Measurements from ENCODE around the gene CDC16.

CDC16 gene

GRCh38 chr13:114268344-114269280, 33.9 kb downstream of the CDC16 start:
- Histone ChIP-seq H3K9me3 (ENCODE audit: insufficient read depth, low read depth, low read length) (no peaks in the 10 kb centered on the region), H2AFZ (ENCODE audit: low read length) (no peak overlapping the region), H3K4me1 (ENCODE audit: insufficient read depth, low read length, poor library complexity, severe bottlenecking) (peaks cover 30% of the 10 kb centered on the region), H3K9ac (ENCODE audit: low read depth, low read length, poor library complexity, severe bottlenecking) (no peak overlapping the region), H3F3A (ENCODE audit: low read depth) (no peaks in the 10 kb centered on the region), H4K20me1 (ENCODE audit: insufficient read depth, low read length, poor library complexity, severe bottlenecking) (no peaks in the 10 kb centered on the region), H3K27me3 (ENCODE audit: insufficient read depth, low read length, poor library complexity, severe bottlenecking) (no peaks in the 10 kb centered on the region), H3K4me2 (ENCODE audit: low read depth, low read length, poor library complexity, severe bottlenecking) (no peak overlapping the region), H3K79me2 (ENCODE audit: insufficient read depth, low read length) (no peaks in the 10 kb centered on the region), H3K9me2 (replicated peaks; ENCODE audit: low read depth, low read length) (no peaks in the 10 kb centered on the region), H3K4me3 (ENCODE audit: low read length, poor library complexity, severe bottlenecking) (no peak overlapping the region), H3K36me3 (ENCODE audit: insufficient read depth, low read length) (peaks cover 54% of the 10 kb centered on the region; the same call in 1 of the 2 replicates)
- TF ChIP-seq CTCF (conservative IDR thresholded peaks at IDR 0.05; ENCODE audit: low read length), result no peak
- no peak for TF ChIP-seq EZH2phosphoT487 (IDR thresholded peaks at IDR 0.05; ENCODE audit: borderline replicate concordance)

- Histone ChIP-seq H3K36me3 (ENCODE audit: insufficient read depth, low read length) (peaks cover 54% of the 10 kb centered on the region; the same call in 1 of the 2 replicates), H3K9ac (ENCODE audit: low read depth, low read length, poor library complexity, severe bottlenecking) (no peak overlapping the region), H3K4me3 (ENCODE audit: low read length, poor library complexity, severe bottlenecking) (no peak overlapping the region), H3K4me1 (ENCODE audit: insufficient read depth, low read length, poor library complexity, severe bottlenecking) (peaks cover 25% of the 10 kb centered on the region), H3K9me3 (ENCODE audit: insufficient read depth, low read depth, low read length) (no peaks in the 10 kb centered on the region), H3K4me2 (ENCODE audit: low read depth, low read length, poor library complexity, severe bottlenecking) (no peak overlapping the region), H2AFZ (ENCODE audit: low read length) (no peak overlapping the region), H3K79me2 (ENCODE audit: insufficient read depth, low read length) (no peaks in the 10 kb centered on the region), H3K27me3 (ENCODE audit: insufficient read depth, low read length, poor library complexity, severe bottlenecking) (no peaks in the 10 kb centered on the region), H3F3A (ENCODE audit: low read depth) (no peaks in the 10 kb centered on the region), H3K9me2 (replicated peaks; ENCODE audit: low read depth, low read length) (no peaks in the 10 kb centered on the region), H4K20me1 (ENCODE audit: insufficient read depth, low read length, poor library complexity, severe bottlenecking) (no peaks in the 10 kb centered on the region)
- TF ChIP-seq EZH2phosphoT487 (IDR thresholded peaks at IDR 0.05; ENCODE audit: borderline replicate concordance) (no peak), CTCF (conservative IDR thresholded peaks at IDR 0.05; ENCODE audit: low read length) (no peak)
Observed at GRCh38 chr13:114269281-114269770, 34.6 kb downstream of the CDC16 start.

- Histone ChIP-seq H3K36me3 (ENCODE audit: insufficient read depth, low read length) (peaks cover 27% of the 10 kb centered on the region; the same call in 1 of the 2 replicates), H3K4me1 (ENCODE audit: insufficient read depth, low read length, poor library complexity, severe bottlenecking) (peaks cover 13% of the 10 kb centered on the region), H3K4me3 (ENCODE audit: low read length, poor library complexity, severe bottlenecking) (no peak overlapping the region), H2AFZ (ENCODE audit: low read length) (no peak overlapping the region), H3K9ac (ENCODE audit: low read depth, low read length, poor library complexity, severe bottlenecking) (no peak overlapping the region), H3K9me2 (replicated peaks; ENCODE audit: low read depth, low read length) (no peaks in the 10 kb centered on the region), H3K9me3 (ENCODE audit: insufficient read depth, low read depth, low read length) (no peaks in the 10 kb centered on the region), H4K20me1 (ENCODE audit: insufficient read depth, low read length, poor library complexity, severe bottlenecking) (no peaks in the 10 kb centered on the region), H3K79me2 (ENCODE audit: insufficient read depth, low read length) (no peaks in the 10 kb centered on the region), H3K27me3 (ENCODE audit: insufficient read depth, low read length, poor library complexity, severe bottlenecking) (no peaks in the 10 kb centered on the region), H3F3A (ENCODE audit: low read depth) (no peaks in the 10 kb centered on the region), H3K4me2 (ENCODE audit: low read depth, low read length, poor library complexity, severe bottlenecking) (no peak overlapping the region)
- no peak for TF ChIP-seq EZH2phosphoT487 (IDR thresholded peaks at IDR 0.05; ENCODE audit: borderline replicate concordance)
- TF ChIP-seq CTCF (conservative IDR thresholded peaks at IDR 0.05; ENCODE audit: low read length), result no peak
Observed at GRCh38 chr13:114272977-114273376, 38.3 kb downstream of the CDC16 start.

Data from Loucy (cell line).